ES-I3 (cell line): ENCODE measurements around the gene ITGA4.
"Not testable (repeated sequence)": the region's sequence is repeated elsewhere in the genome, so short reads cannot be mapped to it uniquely, and the experiment has no call there.

Source experiments
- H3K36me3 ChIP-seq: 2 replicates; pipeline ENCODE4 v1.6.1; 2013; ENCODE audit warnings: mild to moderate bottlenecking, low read length, control low read depth, moderate library complexity; ENCODE audit not compliant: insufficient read depth
- H3K4me1 ChIP-seq: 2 replicates; pipeline ENCODE4 v1.6.1; 2013; ENCODE audit warnings: mild to moderate bottlenecking, control low read depth, low read length; ENCODE audit not compliant: insufficient read depth
- H3K9ac ChIP-seq: 2 replicates; pipeline ENCODE4 v1.6.1; 2013; ENCODE audit warnings: low read depth, mild to moderate bottlenecking, low read length, moderate library complexity
- H3K9me3 ChIP-seq: 2 replicates; pipeline ENCODE4 v1.6.1; 2013; ENCODE audit warnings: mild to moderate bottlenecking, low read length, moderate library complexity; ENCODE audit not compliant: control insufficient read depth, insufficient read depth

Gene ITGA4

GRCh38 chr2:181441670-181442069 is 15.5 kb upstream of the ITGA4 start:
- H3K36me3 ChIP-seq: no peaks in the 10 kb centered on the region
- H3K9me3 ChIP-seq: no peaks in the 10 kb centered on the region
- no peak overlapping the region for H3K9ac ChIP-seq
- H3K4me1 ChIP-seq: no peaks in the 10 kb centered on the region

- Histone ChIP-seq H3K9me3 (no peaks in the 10 kb centered on the region), H3K4me1 (no peaks in the 10 kb centered on the region), H3K36me3 (no peaks in the 10 kb centered on the region), H3K9ac (no peak overlapping the region)
Observed at GRCh38 chr2:181444654-181445053, 12.5 kb upstream of the ITGA4 start.

GRCh38 chr2:181446985-181447384 is 10.2 kb upstream of the ITGA4 start:
- H3K36me3 ChIP-seq: no peaks in the 10 kb centered on the region
- H3K9ac ChIP-seq: no peak overlapping the region
- no peaks in the 10 kb centered on the region for H3K4me1 ChIP-seq
- H3K9me3 ChIP-seq: no peaks in the 10 kb centered on the region

GRCh38 chr2:181449278-181449677 is 7.9 kb upstream of the ITGA4 start:
- not testable (repeated sequence) for H3K9me3 ChIP-seq, H3K9ac ChIP-seq, H3K4me1 ChIP-seq, H3K36me3 ChIP-seq

- Histone ChIP-seq H3K9me3 (no peaks in the 10 kb centered on the region), H3K4me1 (no peaks in the 10 kb centered on the region), H3K36me3 (no peaks in the 10 kb centered on the region), H3K9ac (no peak overlapping the region)
Observed at GRCh38 chr2:181454686-181455450, 2.3 kb upstream of the ITGA4 start.

- Histone ChIP-seq H3K9ac (peak overlapping the region; percentile 84), H3K4me1 (no peaks in the 10 kb centered on the region), H3K36me3 (no peaks in the 10 kb centered on the region), H3K9me3 (no peaks in the 10 kb centered on the region)
Observed at GRCh38 chr2:181456660-181457120, 496 bp upstream of the ITGA4 start.

GRCh38 chr2:181457741-181458425 is 697 bp downstream of the ITGA4 start:
- peak overlapping the region; percentile 84 for H3K9ac ChIP-seq
- no peaks in the 10 kb centered on the region for H3K36me3 ChIP-seq
- no peaks in the 10 kb centered on the region for H3K4me1 ChIP-seq

GRCh38 chr2:181458871-181459270 is 1.7 kb downstream of the ITGA4 start:
- no peaks in the 10 kb centered on the region for H3K9me3 ChIP-seq
- no peaks in the 10 kb centered on the region for H3K36me3 ChIP-seq
- H3K4me1 ChIP-seq: no peaks in the 10 kb centered on the region
- H3K9ac ChIP-seq: no peak overlapping the region

More at GRCh38 chr2:181457741-181458425, 697 bp downstream of the ITGA4 start:
- H3K9me3 ChIP-seq: no peaks in the 10 kb centered on the region

GRCh38 chr2:181459621-181460021 is 2.4 kb downstream of the ITGA4 start:
- Histone ChIP-seq H3K36me3 (no peaks in the 10 kb centered on the region), H3K9ac (no peak overlapping the region), H3K4me1 (no peaks in the 10 kb centered on the region), H3K9me3 (no peaks in the 10 kb centered on the region)

- Histone ChIP-seq H3K9ac (no peak overlapping the region), H3K9me3 (no peaks in the 10 kb centered on the region), H3K36me3 (no peaks in the 10 kb centered on the region), H3K4me1 (no peaks in the 10 kb centered on the region)
Observed at GRCh38 chr2:181461056-181461997, 4.1 kb downstream of the ITGA4 start.

GRCh38 chr2:181462033-181462432 is 4.8 kb downstream of the ITGA4 start:
- no peaks in the 10 kb centered on the region for H3K4me1 ChIP-seq
- H3K9me3 ChIP-seq: no peaks in the 10 kb centered on the region
- no peak overlapping the region for H3K9ac ChIP-seq
- no peaks in the 10 kb centered on the region for H3K36me3 ChIP-seq

GRCh38 chr2:181463588-181463987 is 6.4 kb downstream of the ITGA4 start:
- Histone ChIP-seq H3K9me3 (no peaks in the 10 kb centered on the region), H3K9ac (no peak overlapping the region), H3K36me3 (no peaks in the 10 kb centered on the region), H3K4me1 (peaks cover 8% of the 10 kb centered on the region)

GRCh38 chr2:181464966-181465365 is 7.8 kb downstream of the ITGA4 start:
- no peak overlapping the region for H3K9ac ChIP-seq
- H3K36me3 ChIP-seq: no peaks in the 10 kb centered on the region
- H3K9me3 ChIP-seq: no peaks in the 10 kb centered on the region
- H3K4me1 ChIP-seq: peaks cover 8% of the 10 kb centered on the region

GRCh38 chr2:181465676-181466375 is 8.6 kb downstream of the ITGA4 start:
- no peaks in the 10 kb centered on the region for H3K36me3 ChIP-seq
- no peak overlapping the region for H3K9ac ChIP-seq
- H3K9me3 ChIP-seq: no peaks in the 10 kb centered on the region
- H3K4me1 ChIP-seq: peaks cover 8% of the 10 kb centered on the region
